GM12878 (cell line): ENCODE measurements around the gene MGAT5. TPM values are rescaled to one million over a fixed set of nuclear protein-coding genes. Genes with fewer than 3 reads are reported as not detected.

Experiments
- ATAC-seq: fragments of 200-7000 bp; cut with Tn5 transposase; 3 replicates; pipeline ENCODE4 v1.9.1; 2020; ENCODE audit warnings: mild to moderate bottlenecking, moderate library complexity
- BruUV-seq: library from RNA; stranded (reverse); fragments of 400-500 nt; replicated peaks from 2 replicates; lab custom pipeline; 2021; lab: Mats Ljungman, UMichigan
- CTCF ChIA-PET: fragments of 300-600 bp; sonication (Branson Sonifier 250); formaldehyde crosslinking; extraction: SDS; loops from one replicate; lab custom pipeline; 2021; ENCODE audit warnings: inconsistent platforms; lab: Yijun Ruan, JAX
- POLR2A ChIA-PET: fragments of 350-600 bp; formaldehyde crosslinking; extraction: SDS; loops from one replicate; lab custom pipeline; 2021; ENCODE audit warnings: inconsistent platforms; lab: Charles Lee
- RAD21 ChIA-PET: fragments of 300-600 bp; sonication (Branson Sonifier 250); formaldehyde crosslinking; loops from one replicate; lab custom pipeline; 2023; ENCODE audit warnings: antibody characterized with exemption; ENCODE audit not compliant: unreplicated experiment; lab: Charles Lee
- SMC1A ChIA-PET: fragments of 300-600 bp; sonication (Branson Sonifier 250); formaldehyde crosslinking; loops from one replicate; lab custom pipeline; 2023; ENCODE audit not compliant: unreplicated experiment, uncharacterized antibody; lab: Charles Lee
- DNase-seq: peaks from one replicate; pipeline ENCODE4 v3.0.0-alpha.2; 2011; ENCODE audit warnings: low read depth, low spot score
- FAIRE-seq: peaks from 3 replicates; lab custom pipeline; 2011; peaks lifted over from hg19 to GRCh38; lab: Jason Lieb, UNC
- H2AFZ ChIP-seq: 2 replicates; pipeline ENCODE4 v1.6.0; 2011; ENCODE audit warnings: low read depth, low read length, control low read depth; ENCODE audit not compliant: control insufficient read depth
- H3K27ac ChIP-seq: 2 replicates; pipeline ENCODE4 v1.5.1; 2011; ENCODE audit warnings: control low read depth; ENCODE audit not compliant: control insufficient read depth, insufficient read depth
- H3K27me3 ChIP-seq, 2 experiments: replicated peaks in 1 of 2; 2 replicates each; pipeline versions ENCODE4 v1.6.0 to v1.6.1; 2011; ENCODE audit warnings: low read length in 1 of 2; ENCODE audit not compliant: control insufficient read depth in 2 of 2, insufficient read depth in 2 of 2
- H3K36me3 ChIP-seq, 2 experiments: 2 replicates each; pipeline ENCODE4 v1.5.1; 2011; ENCODE audit warnings: low read length in 1 of 2; ENCODE audit not compliant: control insufficient read depth in 2 of 2, insufficient read depth in 2 of 2
- H3K4me1 ChIP-seq: 2 replicates; pipeline ENCODE4 v1.6.1; 2011; ENCODE audit warnings: mild to moderate bottlenecking, low read length, moderate library complexity, mixed read lengths; ENCODE audit not compliant: control insufficient read depth, insufficient read depth
- H3K4me2 ChIP-seq: 2 replicates; pipeline ENCODE4 v1.6.0; 2011; ENCODE audit warnings: control low read depth; ENCODE audit not compliant: control insufficient read depth, insufficient read depth
- H3K4me3 ChIP-seq: fragments of 200-600 bp; sonication (generic); 2 replicates; pipeline ENCODE4 v1.5.1; 2016
- H3K79me2 ChIP-seq: 2 replicates; pipeline ENCODE4 v1.6.0; 2011; ENCODE audit warnings: low read length; ENCODE audit not compliant: control insufficient read depth, insufficient read depth
- H3K9ac ChIP-seq: 2 replicates; pipeline ENCODE4 v1.8.0; 2011; ENCODE audit warnings: low read length, control low read depth, mixed read lengths; ENCODE audit not compliant: control insufficient read depth, insufficient read depth
- H3K9me3 ChIP-seq: replicated peaks from 3 replicates; pipeline ENCODE4 v1.5.1; 2011; ENCODE audit warnings: mild to moderate bottlenecking, low read length; ENCODE audit not compliant: control insufficient read depth, insufficient read depth
- H4K20me1 ChIP-seq: 2 replicates; pipeline ENCODE4 v1.6.0; 2011; ENCODE audit not compliant: control insufficient read depth, insufficient read depth
- CEBPB ChIP-seq, 2 experiments: fragments of 150-350 bp in 1 of 2; IDR thresholded peaks; 2 replicates each; pipeline ENCODE4 v1.6.1; 2012 to 2014; ENCODE audit warnings: low read depth in 2 of 2, low read length in 2 of 2, borderline replicate concordance in 1 of 2, inconsistent platforms in 1 of 2
- CTCF ChIP-seq, 3 experiments: IDR thresholded peaks in 2 of 3; conservative IDR thresholded peaks in 1 of 3; 2 replicates each; pipeline ENCODE4 v1.5.1; 2011; ENCODE audit warnings: low read depth in 3 of 3, low read length in 3 of 3, mild to moderate bottlenecking in 3 of 3, control low read depth in 2 of 3, moderate library complexity in 2 of 3, inconsistent platforms in 1 of 3, mixed read lengths in 1 of 3; ENCODE audit not compliant: control insufficient read depth in 2 of 3, insufficient read depth in 1 of 3; ENCODE audit errors: extremely low read depth in 1 of 3
- HDGF ChIP-seq: fragments of 450-650 bp; IDR thresholded peaks from 2 replicates; pipeline ENCODE4 v1.6.1; 2016; ENCODE audit warnings: antibody characterized with exemption
- IRF3 ChIP-seq: fragments of 450-650 bp; IDR thresholded peaks from 2 replicates; pipeline ENCODE4 v1.6.1; 2014; ENCODE audit warnings: mild to moderate bottlenecking
- MEF2B ChIP-seq: fragments of 450-650 bp; IDR thresholded peaks from 2 replicates; pipeline ENCODE4 v1.6.1; 2018; ENCODE audit warnings: mild to moderate bottlenecking, moderate library complexity; ENCODE audit not compliant: partially characterized antibody, poor library complexity, severe bottlenecking
- NR2C1 ChIP-seq: fragments of 450-650 bp; IDR thresholded peaks from 2 replicates; pipeline ENCODE4 v1.6.1; 2017; ENCODE audit warnings: antibody characterized with exemption, mild to moderate bottlenecking, moderate library complexity
- RAD51 ChIP-seq: fragments of 450-650 bp; IDR thresholded peaks from 2 replicates; pipeline ENCODE4 v1.6.1; 2016; ENCODE audit warnings: moderate library complexity, mild to moderate bottlenecking, inconsistent platforms
- SP1 ChIP-seq: IDR thresholded peaks from one replicate; pipeline ENCODE4 v1.6.1; 2011; ENCODE audit warnings: low read depth, low read length
- TAF1 ChIP-seq: IDR thresholded peaks from 2 replicates; pipeline ENCODE4 v1.6.1; 2011; ENCODE audit warnings: mild to moderate bottlenecking, low read depth, low read length, borderline replicate concordance
- TCF3 ChIP-seq: IDR thresholded peaks from 2 replicates; pipeline ENCODE4 v1.6.1; 2012; ENCODE audit warnings: low read depth, mild to moderate bottlenecking, low read length, borderline replicate concordance; ENCODE audit not compliant: insufficient read depth
- ZNF217 ChIP-seq: fragments of 450-650 bp; IDR thresholded peaks from 2 replicates; pipeline ENCODE4 v1.6.1; 2017; ENCODE audit warnings: antibody characterized with exemption, mild to moderate bottlenecking
- WGBS: methylation state at CpG from one replicate; pipeline ENCODE4 v1.1.6; 2016; ENCODE audit warnings: low lambda C conversion rate; ENCODE audit not compliant: insufficient replicate concordance, insufficient coverage; ENCODE audit errors: missing lambda C conversion rate; 5-methylcytosine and 5-hydroxymethylcytosine counted together
- in situ Hi-C: fragments of 300-500 bp; cut with MboI; formaldehyde crosslinking; loops from 9 replicates; pipeline ENCODE4 v1.14.3; 2018; ENCODE audit warnings: mixed read lengths
- intact Hi-C: fragments of 100-400 bp; cut with micrococcal nuclease; formaldehyde crosslinking; loops from one replicate; pipeline ENCODE4 v1.14.2; 2022; ENCODE audit not compliant: unreplicated experiment
- polyA plus RNA-seq, 11 experiments: library from polyadenylated mRNA; depleted of rRNA in 4 of 11; unstranded in 6 of 11; stranded (reverse) in 5 of 11; fragments of >200 nt; fragmentation: Nextera tagmentation in 4 of 11; fragmentation: Illumina TruSeq in 1 of 11; extraction: Ambion mirVana in 4 of 11; extraction: Trizol in 1 of 11; gene quantifications; 1 replicate in 1 of 11; 2 replicates in 10 of 11; pipeline versions ENCODE4 v1.2.1 to v1.2.3, GENCODE V29; 2011 to 2016; ENCODE audit warnings: inconsistent platforms in 2 of 11, missing spikeins in 2 of 11, low read depth in 1 of 11
- total RNA-seq, 4 experiments: library from RNA; depleted of rRNA in 3 of 4; stranded (reverse); fragments of >200 nt in 3 of 4; fragmentation: Illumina TruSeq in 1 of 4; extraction: Trizol in 1 of 4; gene quantifications; 2 replicates each; pipeline versions ENCODE4 v1.2.1 to v1.2.3, GENCODE V29; 2013 to 2021
- TF ChIP-seq, protein P1 (sequence below): IDR thresholded peaks from 2 replicates; pipeline ENCODE4 v1.6.1; 2011; ENCODE audit warnings: low read depth, low read length, improper control_type of control experiment, borderline replicate concordance

MGAT5 gene
- total and polyA plus RNA-seq, 10 of the 15 experiments (the other 5 are each of a cell fraction or from before 2014, with no cell fraction given) = 4.9 to 104 (median 36.2) TPM

GRCh38 chr2:134280726-134281125 lies 26.9 kb downstream of the MGAT5 start:
- intact Hi-C loops (no loop called here), in situ Hi-C loops (no loop called here)
- Histone ChIP-seq H3K9me3 (peaks cover 1% of the 10 kb centered on the region; the same call in 1 of the 3 replicates), H3K4me2 (peak overlapping the region; percentile 34), H3K27me3 (no peaks in the 10 kb centered on the region), H3K9ac (no peak overlapping the region)
- 95% methylated on average over 4 of the region's 4 CpGs for WGBS
- CTCF ChIA-PET = interaction anchor here (1.1 to 4.2 kb wide), 3 partner anchors 35 to 180 kb away, joined by 3 to 13 read pairs (median 4); no protein-coding TSS in a partner anchor
- TF ChIP-seq HDGF (no peak), TAF1 (no peak), RAD51 (no peak), ZNF217 (no peak), NR2C1 (no peak), SP1 (no peak), CTCF (IDR thresholded peaks at IDR 0.05 in 2 of 3, conservative IDR thresholded peaks at IDR 0.05 in 1 of 3; ENCODE audit: control insufficient read depth in 2 of 3, extremely low read depth in 1 of 3, insufficient read depth in 1 of 3, low read depth in 3 of 3, low read length in 3 of 3) (no peak), MEF2B (no peak), IRF3 (no peak), CEBPB (IDR thresholded peaks at IDR 0.05; ENCODE audit: borderline replicate concordance in 1 of 2, low read depth in 2 of 2, low read length in 2 of 2) (no peak), TCF3 (no peak)
- TF ChIP-seq, protein P1, sequence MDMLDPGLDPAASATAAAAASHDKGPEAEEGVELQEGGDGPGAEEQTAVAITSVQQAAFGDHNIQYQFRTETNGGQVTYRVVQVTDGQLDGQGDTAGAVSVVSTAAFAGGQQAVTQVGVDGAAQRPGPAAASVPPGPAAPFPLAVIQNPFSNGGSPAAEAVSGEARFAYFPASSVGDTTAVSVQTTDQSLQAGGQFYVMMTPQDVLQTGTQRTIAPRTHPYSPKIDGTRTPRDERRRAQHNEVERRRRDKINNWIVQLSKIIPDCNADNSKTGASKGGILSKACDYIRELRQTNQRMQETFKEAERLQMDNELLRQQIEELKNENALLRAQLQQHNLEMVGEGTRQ = no peak
- TF ChIP-seq, all 136 proteins: peak for 0
- SMC1A ChIA-PET = interaction anchor here (0.9 to 2.0 kb wide), 7 partner anchors 10 to 131 kb away, joined by 3 to 7 read pairs (median 4); no protein-coding TSS in a partner anchor
- RAD21 ChIA-PET = interaction anchor here (0.6 to 2.0 kb wide), 3 partner anchors 26 to 162 kb away, joined by 3 to 9 read pairs (median 7); no protein-coding TSS in a partner anchor
- H2AFZ ChIP-seq = no peak overlapping the region
- H3K36me3 ChIP-seq = peaks cover 4 to 23% of the 10 kb centered on the region in 2 experiments
- peaks cover 80% of the 10 kb centered on the region for H3K79me2 ChIP-seq
- DNase-seq = no peak
- H4K20me1 ChIP-seq = no peaks in the 10 kb centered on the region
- H3K4me3 ChIP-seq = no peak overlapping the region
- no peak for FAIRE-seq
- no peak for ATAC-seq
- POLR2A ChIA-PET = interaction anchor here (0.6 kb wide), 1 partner anchor 132 kb away, joined by 4 read pairs; no protein-coding TSS in a partner anchor
- BruUV-seq = no TSS peak
- H3K27ac ChIP-seq = peak overlapping the region; percentile 95
- peaks cover 91% of the 10 kb centered on the region for H3K4me1 ChIP-seq
